GM12864 (cell line): ENCODE data around the gene EIF4B.
"Not testable (repeated sequence)": the region's sequence is repeated elsewhere in the genome, so short reads cannot be mapped to it uniquely, and the experiment has no call there.

Experiments
- DNase-seq: peaks from one replicate; pipeline ENCODE4 v3.0.0-alpha.2; 2011; ENCODE audit warnings: low read depth
- H3K4me3 ChIP-seq: 2 replicates; pipeline ENCODE4 v1.5.1; 2011; ENCODE audit warnings: mild to moderate bottlenecking, low read depth, low read length, control low read depth
- TF ChIP-seq, protein P1 (sequence below): IDR thresholded peaks from 2 replicates; pipeline ENCODE4 v1.5.1; 2011; ENCODE audit warnings: low read depth, mild to moderate bottlenecking, moderate library complexity, low read length, control low read depth, inconsistent platforms; ENCODE audit errors: missing control alignments

EIF4B gene

DNA sequence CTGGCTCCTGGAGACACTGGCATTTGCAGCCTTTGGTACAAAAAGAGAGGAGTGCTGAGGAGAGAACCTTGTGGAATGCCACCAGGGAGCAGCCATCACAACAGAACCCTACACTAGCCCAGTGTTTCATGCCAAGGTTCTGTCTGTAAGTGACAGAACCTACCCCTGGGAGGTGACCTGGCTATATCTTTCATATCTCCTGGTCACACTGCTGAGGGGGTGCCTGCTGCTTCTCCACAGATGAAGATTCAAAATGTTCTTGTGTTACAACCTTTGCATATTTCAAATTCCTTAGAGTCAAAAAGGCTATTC lies 12.7 kb upstream of the EIF4B start:
- TF ChIP-seq, protein P1, sequence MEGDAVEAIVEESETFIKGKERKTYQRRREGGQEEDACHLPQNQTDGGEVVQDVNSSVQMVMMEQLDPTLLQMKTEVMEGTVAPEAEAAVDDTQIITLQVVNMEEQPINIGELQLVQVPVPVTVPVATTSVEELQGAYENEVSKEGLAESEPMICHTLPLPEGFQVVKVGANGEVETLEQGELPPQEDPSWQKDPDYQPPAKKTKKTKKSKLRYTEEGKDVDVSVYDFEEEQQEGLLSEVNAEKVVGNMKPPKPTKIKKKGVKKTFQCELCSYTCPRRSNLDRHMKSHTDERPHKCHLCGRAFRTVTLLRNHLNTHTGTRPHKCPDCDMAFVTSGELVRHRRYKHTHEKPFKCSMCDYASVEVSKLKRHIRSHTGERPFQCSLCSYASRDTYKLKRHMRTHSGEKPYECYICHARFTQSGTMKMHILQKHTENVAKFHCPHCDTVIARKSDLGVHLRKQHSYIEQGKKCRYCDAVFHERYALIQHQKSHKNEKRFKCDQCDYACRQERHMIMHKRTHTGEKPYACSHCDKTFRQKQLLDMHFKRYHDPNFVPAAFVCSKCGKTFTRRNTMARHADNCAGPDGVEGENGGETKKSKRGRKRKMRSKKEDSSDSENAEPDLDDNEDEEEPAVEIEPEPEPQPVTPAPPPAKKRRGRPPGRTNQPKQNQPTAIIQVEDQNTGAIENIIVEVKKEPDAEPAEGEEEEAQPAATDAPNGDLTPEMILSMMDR, result no peak
- no peak overlapping the region for H3K4me3 ChIP-seq
- DNase-seq, result no peak

DNA sequence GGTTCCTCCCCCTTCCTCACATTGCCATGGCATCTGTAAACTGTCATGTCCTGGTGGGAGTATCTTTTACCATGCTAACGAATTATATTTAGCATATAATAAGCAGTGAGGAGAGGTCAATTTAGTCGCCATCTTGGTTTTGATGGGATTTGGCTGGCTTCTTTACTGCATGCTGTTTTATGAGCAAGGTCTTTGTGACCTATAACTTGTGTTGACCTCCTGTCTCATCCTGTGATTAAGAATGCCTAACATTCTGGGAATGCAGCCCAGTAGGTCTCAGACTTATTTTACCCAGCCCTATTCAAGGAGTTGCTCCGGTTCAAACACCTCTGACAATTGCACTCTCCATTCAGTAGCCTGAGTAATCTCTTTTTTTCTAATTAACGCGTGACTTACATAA lies 2.1 kb upstream of the EIF4B start:
- no peak overlapping the region for H3K4me3 ChIP-seq
- DNase-seq, result no peak
- TF ChIP-seq, protein P1, result no peak

DNA sequence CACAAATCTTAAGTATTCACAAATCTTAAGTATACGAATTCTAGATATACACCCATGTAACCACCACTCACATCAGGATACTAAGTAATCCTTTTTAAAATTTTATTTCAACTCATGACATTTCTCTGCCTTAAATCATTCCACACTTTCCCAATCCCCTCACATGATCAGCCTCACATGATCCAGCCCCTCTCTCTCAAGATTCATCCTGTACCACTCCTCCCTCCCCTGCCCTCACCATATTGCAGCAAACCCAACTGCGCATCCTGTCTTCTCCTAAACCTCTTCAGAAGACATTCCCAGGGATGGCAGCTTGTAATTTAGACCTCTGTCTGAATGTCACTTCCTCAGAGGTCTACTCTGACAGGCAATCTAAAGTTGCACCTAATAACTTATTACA lies 1.7 kb upstream of the EIF4B start:
- TF ChIP-seq, protein P1, result no peak
- H3K4me3 ChIP-seq, result no peak overlapping the region
- no peak for DNase-seq

- TF ChIP-seq, protein P1, result no peak
- DNase-seq, result no peak
- H3K4me3 ChIP-seq, result peak overlapping the region; percentile 74
Observed at GRCh38 chr12:53005215-53005985, 856 bp upstream of the EIF4B start.

GRCh38 chr12:53006810-53007309 lies 604 bp downstream of the EIF4B start:
- H3K4me3 ChIP-seq, result peak overlapping the region; percentile 94
- peak; percentile 49 for DNase-seq
- TF ChIP-seq, protein P1, result no peak

GRCh38 chr12:53007343-53007742 lies 1.1 kb downstream of the EIF4B start:
- DNase-seq, result no peak
- TF ChIP-seq, protein P1, result no peak

DNA sequence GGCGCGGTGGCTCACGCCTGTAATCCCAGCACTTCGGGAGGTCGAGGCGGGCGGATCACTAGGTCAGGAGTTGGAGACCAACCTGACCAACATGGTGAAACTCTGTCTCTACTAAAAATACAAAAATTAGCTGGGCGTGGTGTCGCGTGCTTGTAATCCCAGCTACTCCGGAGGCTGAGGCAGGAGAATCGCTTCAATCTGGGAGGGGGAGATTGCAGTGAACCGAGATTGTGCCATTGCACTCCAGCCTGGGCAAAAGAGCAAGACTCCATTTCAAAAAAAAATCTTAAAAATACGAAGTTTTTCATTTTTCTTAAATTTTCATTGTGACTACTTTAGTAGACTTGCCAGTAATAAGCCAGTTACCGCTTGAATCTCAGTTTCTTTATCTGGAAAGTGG lies 2.5 kb downstream of the EIF4B start:
- not testable (repeated sequence) for DNase-seq
- peak overlapping the region; percentile 94 for H3K4me3 ChIP-seq

More at GRCh38 chr12:53007343-53007742, 1.1 kb downstream of the EIF4B start:
- peak overlapping the region; percentile 94 for H3K4me3 ChIP-seq
